CD4-positive, alpha-beta T cell treated with Interferon alpha-2 for 1 hour (primary cell): ENCODE data around the gene KLHL6.
A peak's percentile ranks its signal among the peaks of the same experiment; 100 is the strongest.
"Not testable (repeated sequence)": the region's sequence is repeated elsewhere in the genome, so short reads cannot be mapped to it uniquely, and the experiment has no call there.

Source experiments
- DNase-seq, 2 donors: peaks; one replicate each; pipeline ENCODE4 v3.0.0-alpha.2; 2020 to 2022

The KLHL6 gene

GRCh38 chr3:183555541-183556081 lies at the start of gene KLHL6:
Gene KLHL6 (minus strand): TSS chr3:183555706. CDS start chr3:183555653, 53 bp downstream.
- peak; percentile 78 to 80 for DNase-seq

GRCh38 chr3:183597959-183598358 lies 42.5 kb upstream of the KLHL6 start:
- DNase-seq = no peak

- no peak for DNase-seq
Observed at GRCh38 chr3:183594636-183595035, 39.1 kb upstream of the KLHL6 start.

GRCh38 chr3:183592821-183593220 lies 37.3 kb upstream of the KLHL6 start:
- no peak for DNase-seq

- DNase-seq = peak in 1 of 2 donors; percentile 63
Observed at GRCh38 chr3:183591881-183592521, 36.5 kb upstream of the KLHL6 start.

- no peak for DNase-seq
Observed at GRCh38 chr3:183590442-183590841, 34.9 kb upstream of the KLHL6 start.

- DNase-seq = peak; percentile 13 to 18
Observed at GRCh38 chr3:183587336-183587735, 31.8 kb upstream of the KLHL6 start.

- peak in 1 of 2 donors; percentile 48 for DNase-seq
Observed at GRCh38 chr3:183586477-183586876, 31.0 kb upstream of the KLHL6 start.

GRCh38 chr3:183584914-183585280 lies 29.4 kb upstream of the KLHL6 start:
- DNase-seq = no peak

GRCh38 chr3:183584246-183584913 lies 28.9 kb upstream of the KLHL6 start:
- DNase-seq = no peak

- DNase-seq = no peak
Observed at GRCh38 chr3:183583331-183584245, 28.1 kb upstream of the KLHL6 start.

GRCh38 chr3:183582161-183582560 lies 26.7 kb upstream of the KLHL6 start:
- DNase-seq = no peak

GRCh38 chr3:183581496-183582155 lies 26.1 kb upstream of the KLHL6 start:
- DNase-seq = no peak

GRCh38 chr3:183579967-183580900 lies 24.7 kb upstream of the KLHL6 start:
- no peak for DNase-seq

GRCh38 chr3:183578179-183578578 lies 22.7 kb upstream of the KLHL6 start:
- DNase-seq = no peak

- DNase-seq = no peak
Observed at GRCh38 chr3:183577346-183577745, 21.8 kb upstream of the KLHL6 start.

GRCh38 chr3:183576487-183577107 lies 21.1 kb upstream of the KLHL6 start:
- DNase-seq = no peak

- DNase-seq = no peak
Observed at GRCh38 chr3:183572935-183573334, 17.4 kb upstream of the KLHL6 start.

- DNase-seq = not testable (repeated sequence)
Observed at GRCh38 chr3:183570191-183570590, 14.7 kb upstream of the KLHL6 start.

- no peak for DNase-seq
Observed at GRCh38 chr3:183566880-183567279, 11.4 kb upstream of the KLHL6 start.

GRCh38 chr3:183564046-183564445 lies 8.5 kb upstream of the KLHL6 start:
- no peak for DNase-seq
